HepG2 (cell line): ENCODE results near the gene ANKRD12. TPM values are rescaled to one million over a fixed set of nuclear protein-coding genes. Genes with fewer than 3 reads are reported as not detected.

Experiments used
- ATAC-seq: fragments of 200-7000 bp; cut with Tn5 transposase; 3 replicates; pipeline ENCODE4 v1.9.1; 2020; ENCODE audit warnings: mild to moderate bottlenecking, moderate library complexity
- BruUV-seq: library from RNA; stranded (reverse); fragments of 400-500 nt; replicated peaks from 2 replicates; lab custom pipeline; 2021; lab: Mats Ljungman, UMichigan
- CTCF ChIA-PET: fragments of 300-600 bp; formaldehyde crosslinking; extraction: SDS; loops from one replicate; lab custom pipeline; 2021; ENCODE audit warnings: low total read pairs, inconsistent platforms, low intra/inter-chr PET ratio; lab: Yijun Ruan, JAX
- POLR2A ChIA-PET: fragments of 350-600 bp; sonication (Branson Sonifier 250); formaldehyde crosslinking; loops from one replicate; lab custom pipeline; 2020; ENCODE audit warnings: antibody characterized with exemption, inconsistent platforms; lab: Yijun Ruan, JAX
- DNase-seq: peaks from one replicate; pipeline ENCODE4 v3.0.0-alpha.2; 2015; ENCODE audit warnings: low spot score
- FAIRE-seq: peaks from 3 replicates; lab custom pipeline; 2011; peaks lifted over from hg19 to GRCh38; lab: Jason Lieb, UNC
- H2AFZ ChIP-seq: one replicate; pipeline ENCODE4 v1.6.1; 2011; ENCODE audit warnings: low read length, inconsistent platforms
- H3K27ac ChIP-seq: fragments of 300-600 bp; 3 replicates; pipeline ENCODE4 v1.8.0; 2011; ENCODE audit warnings: mixed run types, mild to moderate bottlenecking, mixed read lengths, low read length, inconsistent platforms; ENCODE audit not compliant: insufficient read depth; ENCODE audit errors: extremely low read length
- H3K27me3 ChIP-seq, 2 experiments: fragments of 200-600 bp in 1 of 2; 2 replicates in 1 of 2; 3 replicates in 1 of 2; pipeline versions ENCODE4 v1.6.0 to v1.8.0; 2011; ENCODE audit warnings: low read length in 2 of 2, mild to moderate bottlenecking in 2 of 2, moderate library complexity in 2 of 2, inconsistent platforms in 1 of 2; ENCODE audit not compliant: insufficient read depth in 2 of 2, control insufficient read depth in 1 of 2
- H3K36me3 ChIP-seq, 2 experiments: fragments of 200-600 bp in 1 of 2; replicated peaks in 1 of 2; 2 replicates in 1 of 2; 3 replicates in 1 of 2; pipeline versions ENCODE4 v1.5.1 to v1.8.0; 2011; ENCODE audit warnings: low read length in 2 of 2, inconsistent platforms in 1 of 2; ENCODE audit not compliant: insufficient read depth in 2 of 2, control insufficient read depth in 1 of 2
- H3K4me1 ChIP-seq: 2 replicates; pipeline ENCODE4 v1.5.1; 2012; ENCODE audit warnings: low read length, inconsistent platforms; ENCODE audit not compliant: insufficient read depth
- H3K4me2 ChIP-seq: 2 replicates; pipeline ENCODE4 v1.6.0; 2011; ENCODE audit warnings: low read depth, low read length, inconsistent platforms
- H3K4me3 ChIP-seq, 3 experiments: fragments of 200-600 bp in 1 of 3; sonication (generic), shearing (Covaris generic) in 1 of 3; replicated peaks in 1 of 3; 2 replicates each; pipeline ENCODE4 v1.5.1; 2011 to 2016; ENCODE audit warnings: low read length in 3 of 3, inconsistent platforms in 2 of 3, low read depth in 2 of 3, mild to moderate bottlenecking in 2 of 3, control low read depth in 1 of 3, mixed read lengths in 1 of 3; ENCODE audit not compliant: insufficient read depth in 1 of 3
- H3K79me2 ChIP-seq: one replicate; pipeline ENCODE4 v1.6.1; 2011; ENCODE audit warnings: low read length, inconsistent platforms; ENCODE audit not compliant: insufficient read depth
- H3K9ac ChIP-seq: 2 replicates; pipeline ENCODE4 v1.6.0; 2011; ENCODE audit warnings: mild to moderate bottlenecking, low read depth, low read length, inconsistent platforms; ENCODE audit not compliant: insufficient read depth
- H3K9me3 ChIP-seq: 2 replicates; pipeline ENCODE4 v1.5.1; 2012; ENCODE audit warnings: mild to moderate bottlenecking, low read length
- H4K20me1 ChIP-seq: 2 replicates; pipeline ENCODE4 v1.6.0; 2011; ENCODE audit warnings: inconsistent platforms, mild to moderate bottlenecking, low read length, moderate library complexity; ENCODE audit not compliant: insufficient read depth
- MED13 ChIP-seq: sonication (generic); formaldehyde crosslinking; IDR thresholded peaks from 2 replicates; pipeline ENCODE4 v1.5.0; 2020; ENCODE audit warnings: missing genetic modification reagents
- REPIN1 ChIP-seq: sonication (generic); formaldehyde crosslinking; IDR thresholded peaks from 2 replicates; pipeline ENCODE4 v1.8.0; 2022; ENCODE audit warnings: missing genetic modification reagents, low read depth, mild to moderate bottlenecking, borderline replicate concordance
- SNAI1 ChIP-seq: sonication (generic); formaldehyde crosslinking; IDR thresholded peaks from 2 replicates; pipeline ENCODE4 v1.5.0; 2020; ENCODE audit warnings: mild to moderate bottlenecking, missing genetic modification reagents, borderline replicate concordance
- STAG1 ChIP-seq: sonication (generic); formaldehyde crosslinking; IDR thresholded peaks from 2 replicates; pipeline ENCODE4 v1.4.0; 2020; ENCODE audit warnings: missing genetic modification reagents
- ZBTB8A ChIP-seq: sonication (generic); formaldehyde crosslinking; IDR thresholded peaks from 2 replicates; pipeline ENCODE4 v1.4.0; 2020; ENCODE audit warnings: mild to moderate bottlenecking, low read depth, missing genetic modification reagents, borderline replicate concordance
- ZNF232 ChIP-seq: sonication (generic); formaldehyde crosslinking; IDR thresholded peaks from 2 replicates; pipeline ENCODE4 v1.4.0; 2020; ENCODE audit warnings: missing genetic modification reagents, borderline replicate concordance
- ZNF75D ChIP-seq: sonication (generic); formaldehyde crosslinking; IDR thresholded peaks from 2 replicates; pipeline ENCODE4 v1.8.1; 2023; ENCODE audit warnings: missing genetic modification reagents, mild to moderate bottlenecking, borderline replicate concordance
- WGBS: methylation state at CpG from one replicate; pipeline ENCODE4 v1.1.6; 2017; ENCODE audit warnings: low lambda C conversion rate; 5-methylcytosine and 5-hydroxymethylcytosine counted together
- in situ Hi-C: cut with HindIII; loops from 2 replicates; pipeline ENCODE4 v1.10.0; 2017; ENCODE audit warnings: low pct_unique_long_range_greater_than_20kb; ENCODE audit not compliant: extremely low pct_ligation_motif_present
- intact Hi-C: fragments of 100-400 bp; cut with micrococcal nuclease; formaldehyde crosslinking; loops from one replicate; pipeline ENCODE4 v1.10.0; 2022; ENCODE audit not compliant: unreplicated experiment
- polyA plus RNA-seq, 8 experiments: library from polyadenylated mRNA; depleted of rRNA in 3 of 8; stranded (reverse) in 7 of 8; unstranded in 1 of 8; fragments of >200 nt; fragmentation: Illumina TruSeq in 4 of 8; extraction: Trizol in 4 of 8; gene quantifications; 2 replicates each; pipeline versions ENCODE4 v1.2.1 to v1.2.3, GENCODE V29; 2011 to 2016; ENCODE audit warnings: low read depth in 4 of 8, missing spikeins in 1 of 8, mixed read lengths in 1 of 8; ENCODE audit not compliant: insufficient read depth in 1 of 8
- total RNA-seq, 5 experiments: library from RNA; depleted of rRNA; stranded (reverse); fragments of >200 nt; fragmentation: Illumina TruSeq; extraction: Trizol; gene quantifications; 2 replicates each; pipeline ENCODE4 v1.2.3, GENCODE V29; 2016; ENCODE audit warnings: low read depth in 1 of 5
- TF ChIP-seq, protein P1 (sequence below): IDR thresholded peaks from 2 replicates; pipeline ENCODE4 v1.6.1; 2016; ENCODE audit warnings: missing biosample characterization, missing genetic modification reagents, low read depth
- TF ChIP-seq, protein P2 (sequence below): sonication (generic); formaldehyde crosslinking; conservative IDR thresholded peaks from 2 replicates; pipeline ENCODE4 v1.5.0; 2020; ENCODE audit warnings: missing genetic modification reagents
- TF ChIP-seq, protein P3 (sequence below): sonication (generic); formaldehyde crosslinking; IDR thresholded peaks from 2 replicates; pipeline ENCODE4 v1.4.0; 2020; ENCODE audit warnings: mild to moderate bottlenecking, missing genetic modification reagents
- TF ChIP-seq, protein P4 (sequence below): sonication (generic); formaldehyde crosslinking; IDR thresholded peaks from 2 replicates; pipeline ENCODE4 v1.4.0; 2020; ENCODE audit warnings: mild to moderate bottlenecking, missing genetic modification reagents
- TF ChIP-seq, protein P5 (sequence below): sonication (generic); formaldehyde crosslinking; IDR thresholded peaks from 2 replicates; pipeline ENCODE4 v1.5.1; 2020; ENCODE audit warnings: missing genetic modification reagents, mild to moderate bottlenecking, borderline replicate concordance

Gene ANKRD12
- total and polyA plus RNA-seq, 2 of the 13 experiments (the other 11 are each of a cell fraction or from before 2014, with no cell fraction given), result 6.0 to 23.2 TPM

- Histone ChIP-seq H3K27me3 (no peaks in the 10 kb centered on the region), H3K4me1 (peaks cover 87% of the 10 kb centered on the region), H3K79me2 (peaks cover 100% of the 10 kb centered on the region), H4K20me1 (peaks cover 84% of the 10 kb centered on the region), H3K4me3 (no peak overlapping the region), H3K9ac (no peak overlapping the region), H3K9me3 (no peaks in the 10 kb centered on the region), H3K4me2 (peak overlapping the region; percentile 30; the same call in 1 of the 2 replicates), H3K27ac (peak overlapping the region; percentile 1), H2AFZ (no peak overlapping the region), H3K36me3 (peaks cover 0 to 12% of the 10 kb centered on the region in 2 experiments; a peak in 3 of 5 replicates)
- ATAC-seq, result no peak
- BruUV-seq, result no TSS peak
- WGBS, result 82% methylated on average over 4 of the region's 4 CpGs
- POLR2A ChIA-PET, result interaction anchor here (1.6 to 4.4 kb wide), 4 partner anchors 18 to 36 kb away, joined by 4 to 21 read pairs (median 6); partner anchors contain the start of gene ANKRD12
- DNase-seq, result no peak
- in situ Hi-C loops, result no loop called here
- TF ChIP-seq MED13 (CRISPR knock-in tag), result no peak
- TF ChIP-seq, protein P1, sequence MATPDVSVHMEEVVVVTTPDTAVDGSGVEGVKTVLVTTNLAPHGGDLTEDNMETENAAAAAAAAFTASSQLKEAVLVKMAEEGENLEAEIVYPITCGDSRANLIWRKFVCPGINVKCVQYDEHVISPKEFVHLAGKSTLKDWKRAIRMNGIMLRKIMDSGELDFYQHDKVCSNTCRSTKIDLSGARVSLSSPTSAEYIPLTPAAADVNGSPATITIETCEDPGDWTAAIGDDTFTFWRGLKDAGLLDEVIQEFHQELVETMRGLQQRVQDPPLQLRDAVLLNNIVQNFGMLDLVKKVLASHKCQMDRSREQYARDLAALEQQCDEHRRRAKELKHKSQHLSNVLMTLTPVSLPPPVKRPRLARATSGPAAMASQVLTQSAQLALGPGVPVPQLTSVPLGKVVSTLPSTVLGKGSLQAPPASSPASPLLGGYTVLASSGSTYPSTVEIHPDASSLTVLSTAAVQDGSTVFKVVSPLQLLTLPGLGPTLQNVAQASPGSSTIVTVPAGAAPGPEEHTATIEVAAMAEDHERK (CRISPR knock-in tag), result no peak
- TF ChIP-seq ZNF232 (CRISPR knock-in tag), result no peak
- TF ChIP-seq SNAI1 (CRISPR knock-in tag), result no peak
- TF ChIP-seq, protein P2, sequence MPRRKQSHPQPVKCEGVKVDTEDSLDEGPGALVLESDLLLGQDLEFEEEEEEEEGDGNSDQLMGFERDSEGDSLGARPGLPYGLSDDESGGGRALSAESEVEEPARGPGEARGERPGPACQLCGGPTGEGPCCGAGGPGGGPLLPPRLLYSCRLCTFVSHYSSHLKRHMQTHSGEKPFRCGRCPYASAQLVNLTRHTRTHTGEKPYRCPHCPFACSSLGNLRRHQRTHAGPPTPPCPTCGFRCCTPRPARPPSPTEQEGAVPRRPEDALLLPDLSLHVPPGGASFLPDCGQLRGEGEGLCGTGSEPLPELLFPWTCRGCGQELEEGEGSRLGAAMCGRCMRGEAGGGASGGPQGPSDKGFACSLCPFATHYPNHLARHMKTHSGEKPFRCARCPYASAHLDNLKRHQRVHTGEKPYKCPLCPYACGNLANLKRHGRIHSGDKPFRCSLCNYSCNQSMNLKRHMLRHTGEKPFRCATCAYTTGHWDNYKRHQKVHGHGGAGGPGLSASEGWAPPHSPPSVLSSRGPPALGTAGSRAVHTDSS (CRISPR knock-in tag), result no peak
- TF ChIP-seq, protein P3, sequence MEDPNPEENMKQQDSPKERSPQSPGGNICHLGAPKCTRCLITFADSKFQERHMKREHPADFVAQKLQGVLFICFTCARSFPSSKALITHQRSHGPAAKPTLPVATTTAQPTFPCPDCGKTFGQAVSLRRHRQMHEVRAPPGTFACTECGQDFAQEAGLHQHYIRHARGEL (CRISPR knock-in tag), result no peak
- TF ChIP-seq STAG1, result no peak
- TF ChIP-seq ZNF75D (CRISPR knock-in tag), result no peak
- TF ChIP-seq ZBTB8A (CRISPR knock-in tag), result no peak
- TF ChIP-seq REPIN1, result no peak
- TF ChIP-seq, protein P4, sequence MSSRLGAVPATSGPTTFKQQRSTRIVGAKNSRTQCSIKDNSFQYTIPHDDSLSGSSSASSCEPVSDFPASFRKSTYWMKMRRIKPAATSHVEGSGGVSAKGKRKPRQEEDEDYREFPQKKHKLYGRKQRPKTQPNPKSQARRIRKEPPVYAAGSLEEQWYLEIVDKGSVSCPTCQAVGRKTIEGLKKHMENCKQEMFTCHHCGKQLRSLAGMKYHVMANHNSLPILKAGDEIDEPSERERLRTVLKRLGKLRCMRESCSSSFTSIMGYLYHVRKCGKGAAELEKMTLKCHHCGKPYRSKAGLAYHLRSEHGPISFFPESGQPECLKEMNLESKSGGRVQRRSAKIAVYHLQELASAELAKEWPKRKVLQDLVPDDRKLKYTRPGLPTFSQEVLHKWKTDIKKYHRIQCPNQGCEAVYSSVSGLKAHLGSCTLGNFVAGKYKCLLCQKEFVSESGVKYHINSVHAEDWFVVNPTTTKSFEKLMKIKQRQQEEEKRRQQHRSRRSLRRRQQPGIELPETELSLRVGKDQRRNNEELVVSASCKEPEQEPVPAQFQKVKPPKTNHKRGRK, result no peak
- TF ChIP-seq, protein P5, sequence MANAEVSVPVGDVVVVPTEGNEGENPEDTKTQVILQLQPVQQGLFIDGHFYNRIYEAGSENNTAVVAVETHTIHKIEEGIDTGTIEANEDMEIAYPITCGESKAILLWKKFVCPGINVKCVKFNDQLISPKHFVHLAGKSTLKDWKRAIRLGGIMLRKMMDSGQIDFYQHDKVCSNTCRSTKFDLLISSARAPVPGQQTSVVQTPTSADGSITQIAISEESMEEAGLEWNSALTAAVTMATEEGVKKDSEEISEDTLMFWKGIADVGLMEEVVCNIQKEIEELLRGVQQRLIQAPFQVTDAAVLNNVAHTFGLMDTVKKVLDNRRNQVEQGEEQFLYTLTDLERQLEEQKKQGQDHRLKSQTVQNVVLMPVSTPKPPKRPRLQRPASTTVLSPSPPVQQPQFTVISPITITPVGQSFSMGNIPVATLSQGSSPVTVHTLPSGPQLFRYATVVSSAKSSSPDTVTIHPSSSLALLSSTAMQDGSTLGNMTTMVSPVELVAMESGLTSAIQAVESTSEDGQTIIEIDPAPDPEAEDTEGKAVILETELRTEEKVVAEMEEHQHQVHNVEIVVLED, result no peak
- intact Hi-C loops, result no loop called here
- CTCF ChIA-PET, result no interaction called here
- no peak for FAIRE-seq
These were observed 27.1 kb upstream of the ANKRD12 start for GRCh38 chr18:9109523-9109922.
